HG02763 (cell line): ENCODE measurements around the gene GRIN3B.
A peak's percentile ranks its signal among the peaks of the same experiment; 100 is the strongest.

Experiments used
- ATAC-seq: cut with Tn5 transposase; IDR thresholded peaks from one replicate; pipeline ENCODE4 v1.9.1; 2021; ENCODE audit warnings: mild to moderate bottlenecking, moderate library complexity; ENCODE audit not compliant: unreplicated experiment

GRIN3B gene

DNA sequence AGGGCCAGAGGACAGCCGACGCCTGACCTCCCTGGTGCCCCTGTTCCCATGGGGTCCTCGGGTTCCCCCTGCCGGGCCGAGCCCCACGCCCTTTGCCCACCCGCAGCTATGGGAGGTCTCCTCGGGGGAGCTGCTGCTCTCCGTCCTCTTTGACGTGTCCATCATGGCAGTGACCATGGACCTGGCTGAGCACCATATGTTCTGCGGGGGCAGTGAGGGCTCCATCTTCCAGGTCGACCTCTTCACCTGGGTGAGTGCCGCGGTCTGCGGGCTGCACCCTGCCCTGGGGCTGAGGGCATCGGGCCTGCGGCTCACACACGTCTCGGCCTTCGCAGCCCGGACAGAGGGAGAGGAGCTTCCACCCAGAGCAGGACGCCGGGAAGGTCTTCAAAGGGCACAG, 9.5 kb upstream of the GRIN3B start:
- no peak for ATAC-seq

DNA sequence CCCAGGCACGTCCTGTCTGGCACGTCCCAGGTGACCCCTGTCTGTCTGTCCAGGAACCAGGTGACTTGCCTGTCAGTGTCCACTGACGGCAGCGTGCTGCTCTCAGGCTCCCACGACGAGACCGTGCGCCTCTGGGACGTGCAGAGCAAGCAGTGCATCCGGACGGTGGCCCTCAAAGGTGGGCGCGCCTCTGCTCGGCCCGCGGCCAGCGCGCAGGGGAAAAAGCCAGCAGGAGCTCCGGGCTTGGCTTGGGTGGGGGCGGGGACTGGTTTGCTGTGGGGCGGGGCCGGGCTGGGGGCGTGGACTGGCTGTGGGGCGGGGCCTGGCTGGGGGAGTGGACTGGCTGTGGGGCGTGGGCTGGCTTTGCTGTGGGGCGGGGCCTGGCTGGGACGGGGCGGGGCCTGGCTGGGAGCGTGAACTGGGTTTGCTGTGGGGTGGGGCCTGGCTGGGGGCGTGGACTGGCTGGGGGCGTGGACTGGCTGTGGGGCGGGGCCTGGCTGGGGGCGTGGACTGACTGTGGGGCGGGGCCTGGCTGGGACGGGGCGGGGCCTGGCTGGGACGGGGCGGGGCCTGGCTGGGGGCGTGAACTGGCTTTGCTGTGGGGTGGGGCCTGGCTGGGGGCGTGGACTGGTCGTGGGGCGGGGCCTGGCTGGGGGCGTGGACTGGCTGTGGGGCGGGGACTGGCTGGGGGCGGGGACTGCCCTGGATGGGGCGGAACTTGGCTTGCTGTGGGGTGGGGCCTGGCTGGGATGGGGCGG, 8.9 kb upstream of the GRIN3B start:
- ATAC-seq = no peak

GRCh38 chr19:991932-992669, 8.1 kb upstream of the GRIN3B start:
- ATAC-seq = no peak

DNA sequence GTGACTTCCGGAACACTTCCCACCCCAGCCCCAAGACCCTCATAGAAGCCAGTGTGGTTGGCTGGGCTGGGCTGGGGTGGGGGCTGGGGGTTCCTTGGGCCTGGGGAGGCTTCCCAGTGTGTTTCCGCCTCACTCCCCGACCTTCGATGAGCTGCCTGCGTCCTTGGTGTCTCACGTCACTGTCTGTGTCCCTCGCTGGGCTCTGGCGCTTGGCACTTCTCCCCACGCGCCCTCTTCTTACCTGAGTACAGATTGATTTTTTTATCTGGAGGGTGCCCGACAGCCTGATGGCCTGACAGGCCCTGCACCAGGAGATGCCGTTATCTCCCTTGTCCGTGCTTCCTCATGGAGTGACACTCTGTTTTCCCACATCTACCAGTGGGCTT, 7.6 kb upstream of the GRIN3B start:
- ATAC-seq = no peak

DNA sequence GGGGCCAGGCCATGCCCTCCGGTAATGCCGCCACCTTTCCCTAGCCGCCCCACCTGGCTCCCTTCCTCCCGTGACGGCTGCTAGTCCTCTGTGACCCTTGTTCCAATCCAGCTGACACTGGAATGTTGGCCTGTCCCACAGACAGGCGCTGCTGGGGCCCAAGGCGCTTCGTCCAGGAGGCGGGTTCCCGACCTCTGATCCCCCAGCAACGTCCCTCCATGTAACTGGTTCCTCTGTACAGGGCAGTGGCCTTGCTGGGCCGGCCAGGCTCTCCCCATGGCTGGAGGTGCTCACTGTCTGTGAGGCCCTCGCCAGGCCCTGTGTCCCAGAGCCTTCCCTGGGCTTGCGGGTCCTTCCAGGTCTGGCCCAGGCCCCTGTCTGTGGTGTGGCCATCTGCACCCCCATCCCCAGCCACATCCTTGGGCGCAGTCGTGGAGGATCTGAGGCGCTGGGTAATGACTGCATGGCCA, 6.8 kb upstream of the GRIN3B start:
- ATAC-seq = no peak

- no peak for ATAC-seq
Measured at GRCh38 chr19:993831-994393, 6.3 kb upstream of the GRIN3B start.

DNA sequence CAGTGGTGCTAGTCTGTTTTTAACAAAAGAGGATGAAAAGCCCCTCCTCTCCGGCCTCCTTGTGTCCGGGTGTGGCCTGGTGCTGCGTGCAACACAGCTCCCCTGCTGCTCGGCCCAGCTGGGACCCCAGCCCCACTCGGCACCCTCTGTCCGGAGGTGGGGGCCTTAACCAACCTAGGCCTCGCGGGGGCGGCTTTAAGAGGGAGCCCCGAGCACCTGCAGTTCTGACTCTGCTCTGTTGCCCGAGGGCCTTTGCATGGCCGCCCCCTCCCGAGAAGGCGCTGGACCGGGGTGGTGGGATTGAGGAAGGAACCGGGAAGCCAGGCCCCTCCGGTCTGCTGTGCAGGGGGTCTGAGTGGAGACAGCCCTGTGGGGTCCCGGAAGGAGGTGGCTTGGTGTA, 5.7 kb upstream of the GRIN3B start:
- ATAC-seq = no peak

DNA sequence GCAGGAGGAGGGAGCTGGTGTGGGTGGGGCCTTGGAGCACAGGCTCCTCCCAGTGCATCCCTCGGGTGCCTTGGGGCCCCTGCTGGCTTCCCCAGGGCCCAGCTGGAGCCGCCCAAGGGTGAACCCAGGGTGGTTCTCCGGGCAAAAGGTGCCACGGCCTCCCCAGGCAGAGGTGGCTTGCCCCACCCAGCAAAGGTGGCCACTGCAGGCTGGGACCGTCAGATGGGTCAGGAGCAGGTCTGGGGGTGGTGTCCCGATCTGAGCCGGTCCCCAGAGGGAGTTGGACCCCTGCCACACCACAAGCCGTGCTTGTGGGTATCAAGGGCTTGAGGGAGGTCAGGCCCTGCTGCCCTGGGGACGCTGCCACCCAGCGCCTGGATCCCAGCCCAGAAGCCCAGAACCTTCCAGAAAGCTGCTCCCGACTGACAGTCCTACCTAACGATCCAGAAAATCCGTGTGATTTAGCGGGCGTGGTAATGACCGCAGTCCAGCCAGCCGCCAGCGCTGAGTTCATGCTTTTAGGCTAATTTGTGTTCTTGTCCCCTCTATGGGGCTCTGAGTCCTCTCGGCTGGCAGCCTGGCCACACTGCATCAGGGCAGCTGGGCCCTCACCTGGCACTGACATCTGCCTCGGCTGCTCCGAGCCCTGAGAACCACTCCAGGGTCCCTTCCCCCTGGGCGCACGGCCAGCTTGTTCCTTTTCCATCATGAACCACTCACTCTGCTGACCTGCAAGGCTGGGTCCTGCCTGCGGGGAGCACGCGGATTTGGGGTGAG, 5.0 kb upstream of the GRIN3B start:
- ATAC-seq = no peak

DNA sequence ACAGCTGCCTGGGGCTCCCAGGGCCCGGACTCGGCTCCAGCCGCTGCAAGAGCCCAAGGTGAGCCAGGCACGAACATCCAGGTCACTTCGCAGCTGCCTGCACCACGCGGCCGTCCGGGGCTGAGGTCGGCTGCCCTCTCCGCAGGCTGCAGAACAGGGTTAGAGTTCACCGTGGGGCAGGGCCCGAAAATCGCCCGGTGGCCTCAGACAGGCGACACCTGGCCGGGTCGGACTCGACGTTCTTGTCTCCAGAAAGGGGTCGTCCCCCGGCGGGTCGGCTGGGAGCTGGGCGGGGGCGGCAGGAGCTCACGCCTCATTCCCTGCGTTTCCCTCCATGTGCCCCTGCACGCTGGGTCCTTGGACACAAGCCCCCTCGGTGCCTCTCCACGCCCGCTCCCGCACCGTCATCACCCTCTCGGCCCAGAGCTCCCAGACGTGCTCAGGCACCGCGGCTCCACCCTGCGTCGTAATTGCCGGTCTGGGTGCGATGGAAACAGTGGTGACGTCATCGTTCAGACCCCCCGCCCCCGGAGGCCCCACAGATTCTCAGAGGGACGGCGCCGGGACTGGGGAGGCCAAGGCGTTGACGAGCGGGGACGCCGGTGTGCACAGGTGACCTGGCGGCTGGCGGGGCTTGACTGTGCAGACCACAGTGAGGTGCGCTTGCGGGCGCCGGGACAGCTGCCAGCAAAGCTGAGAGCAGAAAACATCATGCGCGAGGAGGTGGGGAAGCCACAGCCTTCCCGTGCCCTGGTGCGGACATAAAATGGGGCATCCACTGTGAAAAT, 4.0 kb upstream of the GRIN3B start:
- ATAC-seq = no peak

DNA sequence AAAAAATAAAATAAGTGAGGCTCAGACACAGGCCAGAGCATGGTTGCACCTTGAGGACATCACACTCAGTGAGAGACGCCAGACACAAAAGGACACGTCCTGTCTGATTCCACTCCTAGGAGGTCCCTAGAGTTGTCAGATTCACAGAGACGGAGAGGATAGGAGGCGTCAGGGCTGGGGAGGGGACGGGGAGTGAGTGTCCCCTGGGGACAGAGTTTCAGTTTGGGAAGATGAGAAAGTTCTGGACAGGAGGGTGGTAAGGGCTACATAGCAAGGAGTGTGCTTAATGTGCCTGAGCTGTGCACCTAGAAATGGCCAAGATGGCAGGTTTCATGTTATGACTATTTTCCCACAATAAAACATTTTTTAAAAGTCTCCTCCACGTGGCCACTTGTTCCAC, 2.2 kb upstream of the GRIN3B start:
- ATAC-seq = no peak

DNA sequence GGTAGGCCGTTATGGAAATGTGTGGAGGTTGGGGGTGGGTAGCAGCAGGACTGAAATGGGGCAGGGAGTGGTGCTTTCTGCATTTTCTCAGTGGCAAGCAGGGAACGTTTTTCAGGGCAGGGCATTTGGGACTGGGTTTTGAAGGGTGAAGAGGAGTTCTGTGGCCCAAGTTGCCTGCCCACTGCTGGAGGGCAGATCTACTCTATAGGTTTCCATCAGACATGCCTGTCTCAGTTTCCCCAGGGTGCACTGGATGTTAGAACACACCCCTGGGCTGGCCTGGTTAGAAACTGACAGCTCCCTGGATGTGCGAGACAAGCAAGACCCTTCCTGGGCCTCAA, 870 bp upstream of the GRIN3B start:
- no peak for ATAC-seq

DNA sequence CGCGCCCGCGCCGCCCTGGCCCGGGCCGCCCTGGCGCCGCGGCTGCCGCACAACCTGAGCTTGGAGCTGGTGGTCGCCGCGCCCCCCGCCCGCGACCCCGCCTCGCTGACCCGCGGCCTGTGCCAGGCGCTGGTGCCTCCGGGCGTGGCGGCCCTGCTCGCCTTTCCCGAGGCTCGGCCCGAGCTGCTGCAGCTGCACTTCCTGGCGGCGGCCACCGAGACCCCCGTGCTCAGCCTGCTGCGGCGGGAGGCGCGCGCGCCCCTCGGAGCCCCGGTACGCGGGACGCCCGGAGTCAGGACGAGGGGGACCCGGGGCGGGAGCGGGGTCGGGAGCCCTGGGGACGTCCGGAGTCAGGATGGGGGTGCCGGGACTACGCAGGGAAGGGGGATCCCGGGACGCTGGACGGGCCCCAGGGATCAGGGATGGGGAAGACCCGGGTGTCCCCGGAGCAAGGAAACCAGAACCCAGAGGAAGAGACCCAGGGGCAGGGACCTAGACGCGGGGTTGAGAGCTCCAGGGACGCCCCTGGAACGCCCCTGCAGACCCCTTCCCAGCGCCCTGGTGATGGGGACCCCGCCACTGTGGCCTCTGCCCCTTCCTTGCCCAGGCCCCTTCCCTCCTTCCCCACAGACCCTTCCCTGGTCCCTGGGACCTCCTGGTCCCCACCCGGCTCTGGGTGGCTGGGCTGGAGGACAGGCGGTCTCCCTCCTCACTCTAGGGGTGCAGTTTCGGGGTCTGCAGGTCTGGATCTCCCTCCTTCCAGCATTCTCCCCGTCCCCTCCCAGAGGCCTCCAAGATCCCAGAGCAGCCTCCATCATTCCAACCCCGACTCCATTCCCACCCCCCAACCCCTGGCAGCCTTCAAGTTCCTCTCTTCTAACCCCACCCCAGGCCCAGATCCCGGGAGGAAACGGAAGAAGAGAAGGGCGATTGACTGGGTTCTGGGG, 645 bp downstream of the GRIN3B start:
- ATAC-seq = no peak

GRCh38 chr19:1001538-1002166, 1.4 kb downstream of the GRIN3B start:
- ATAC-seq = peak; percentile 44

- no peak for ATAC-seq
Measured at GRCh38 chr19:1002600-1002999, 2.4 kb downstream of the GRIN3B start.

GRCh38 chr19:1003283-1003682, 3.1 kb downstream of the GRIN3B start:
- no peak for ATAC-seq

DNA sequence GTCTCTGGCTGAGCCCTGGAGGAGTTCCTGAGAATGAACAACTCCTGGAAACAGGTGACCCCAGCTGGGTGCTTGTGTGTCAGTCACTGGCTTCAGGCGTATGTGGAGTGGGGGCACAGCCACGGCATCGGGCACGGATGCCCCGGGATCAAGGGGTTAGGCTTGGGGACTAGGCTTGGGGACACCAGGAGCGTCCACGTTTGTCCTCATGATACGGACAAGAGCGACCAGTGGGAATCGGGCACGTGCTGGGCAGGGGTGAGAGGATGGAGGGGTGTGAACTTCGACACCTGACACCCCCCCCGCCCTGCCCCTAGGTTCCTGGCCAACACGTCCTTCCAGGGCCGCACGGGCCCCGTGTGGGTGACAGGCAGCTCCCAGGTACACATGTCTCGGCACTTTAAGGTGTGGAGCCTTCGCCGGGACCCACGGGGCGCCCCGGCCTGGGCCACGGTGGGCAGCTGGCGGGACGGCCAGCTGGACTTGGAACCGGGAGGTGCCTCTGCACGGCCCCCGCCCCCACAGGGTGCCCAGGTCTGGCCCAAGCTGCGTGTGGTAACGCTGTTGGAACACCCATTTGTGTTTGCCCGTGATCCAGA, 4.1 kb downstream of the GRIN3B start:
- ATAC-seq = no peak

GRCh38 chr19:1004803-1005664, 4.8 kb downstream of the GRIN3B start:
- no peak for ATAC-seq
